Neural cell (in vitro differentiated cells): Measurements from ENCODE around the gene MYBPC2. TPM values are rescaled to one million over a fixed set of nuclear protein-coding genes. Genes with fewer than 3 reads are reported as not detected.

ENCODE experiments used
- H2AFZ ChIP-seq: fragments of 200-600, 300-800 bp; sonication (generic), shearing (Covaris generic); 2 replicates; pipeline ENCODE4 v1.6.0; 2014; ENCODE audit warnings: low read depth, mild to moderate bottlenecking, antibody characterized with exemption, low read length, moderate library complexity
- H3F3A ChIP-seq: fragments of 200-600 bp; shearing (Covaris generic); 2 replicates; pipeline ENCODE4 v1.6.1; 2016; ENCODE audit warnings: mild to moderate bottlenecking, moderate library complexity, mixed read lengths, antibody characterized with exemption, low read length; ENCODE audit not compliant: insufficient read depth, poor library complexity, severe bottlenecking
- H3K27ac ChIP-seq: fragments of 200-600, 300-800 bp; sonication (generic), shearing (Covaris generic); 2 replicates; pipeline ENCODE4 v1.5.1; 2014; ENCODE audit warnings: mild to moderate bottlenecking, low read length, moderate library complexity
- H3K27me3 ChIP-seq: fragments of 300-800, 200-600 bp; sonication (generic), shearing (Covaris generic); 2 replicates; pipeline ENCODE4 v1.6.0; 2014; ENCODE audit warnings: mild to moderate bottlenecking, low read depth, low read length, moderate library complexity; ENCODE audit not compliant: insufficient read depth
- H3K36me3 ChIP-seq: fragments of 300-800, 200-600 bp; sonication (generic), shearing (Covaris generic); 2 replicates; pipeline ENCODE4 v1.5.1; 2014; ENCODE audit warnings: mild to moderate bottlenecking, antibody characterized with exemption, low read length, moderate library complexity; ENCODE audit not compliant: insufficient read depth
- H3K4me2 ChIP-seq: fragments of 300-800, 200-600 bp; sonication (generic), shearing (Covaris generic); 2 replicates; pipeline ENCODE4 v1.6.0; 2014; ENCODE audit warnings: mild to moderate bottlenecking, low read length
- H3K4me3 ChIP-seq: fragments of 300-800, 200-600 bp; sonication (generic), shearing (Covaris generic); 2 replicates; pipeline ENCODE4 v1.5.1; 2014; ENCODE audit warnings: mild to moderate bottlenecking, low read length, moderate library complexity
- H3K79me2 ChIP-seq: fragments of 200-600 bp; shearing (Covaris generic); replicated peaks from 2 replicates; pipeline ENCODE4 v1.6.0; 2014; ENCODE audit warnings: mild to moderate bottlenecking, low read length, moderate library complexity; ENCODE audit not compliant: insufficient read depth
- H3K9ac ChIP-seq: fragments of 300-800, 200-600 bp; sonication (generic), shearing (Covaris generic); 2 replicates; pipeline ENCODE4 v1.6.1; 2016; ENCODE audit warnings: mild to moderate bottlenecking, low read length, mixed read lengths
- H3K9me2 ChIP-seq: fragments of 200-600 bp; shearing (Covaris generic); 2 replicates; pipeline ENCODE4 v1.6.1; 2016; ENCODE audit warnings: mild to moderate bottlenecking, low read length, mixed read lengths; ENCODE audit not compliant: insufficient read depth
- H3K9me3 ChIP-seq: fragments of 200-600, 300-800 bp; sonication (generic), shearing (Covaris generic); 2 replicates; pipeline ENCODE4 v1.6.1; 2016; ENCODE audit warnings: mild to moderate bottlenecking, mixed run types, low read length, moderate library complexity, mixed read lengths
- H4K20me1 ChIP-seq: fragments of 200-600 bp; shearing (Covaris generic); 2 replicates; pipeline ENCODE4 v1.6.1; 2016; ENCODE audit warnings: mild to moderate bottlenecking, mixed run types; ENCODE audit not compliant: insufficient read depth
- EP300 ChIP-seq: fragments of 450-650 bp; conservative IDR thresholded peaks from 2 replicates; pipeline ENCODE4 v1.6.1; 2014; ENCODE audit warnings: antibody characterized with exemption, mild to moderate bottlenecking, moderate library complexity; ENCODE audit not compliant: poor library complexity, severe bottlenecking
- EZH2 ChIP-seq: fragments of 200-600, 300-800 bp; shearing (Covaris generic), sonication (generic); IDR thresholded peaks from 2 replicates; pipeline ENCODE4 v1.6.1; 2014; ENCODE audit warnings: antibody characterized with exemption, low read length, borderline replicate concordance, mild to moderate bottlenecking; ENCODE audit not compliant: insufficient read depth, poor library complexity, severe bottlenecking
- MXI1 ChIP-seq: fragments of 450-650 bp; conservative IDR thresholded peaks from 2 replicates; pipeline ENCODE4 v1.6.1; 2014; ENCODE audit warnings: antibody characterized with exemption, mild to moderate bottlenecking; ENCODE audit not compliant: poor library complexity, severe bottlenecking
- POLR2AphosphoS5 ChIP-seq: IDR thresholded peaks from 2 replicates; pipeline ENCODE4 v1.6.1; 2012
- RAD21 ChIP-seq: fragments of 450-650 bp; conservative IDR thresholded peaks from 2 replicates; pipeline ENCODE4 v1.6.1; 2014; ENCODE audit warnings: antibody characterized with exemption, mild to moderate bottlenecking, moderate library complexity
- SMC3 ChIP-seq: fragments of 450-650 bp; conservative IDR thresholded peaks from 2 replicates; pipeline ENCODE4 v1.6.1; 2014; ENCODE audit warnings: antibody characterized with exemption, mild to moderate bottlenecking, moderate library complexity; ENCODE audit not compliant: poor library complexity
- TAF1 ChIP-seq: IDR thresholded peaks from 2 replicates; pipeline ENCODE4 v1.6.1; 2012; ENCODE audit warnings: low read depth
- polyA plus RNA-seq: library from polyadenylated mRNA; depleted of rRNA; stranded (reverse); fragments of >200 nt; gene quantifications from 2 replicates; pipeline ENCODE4 v1.2.3, GENCODE V29; 2014
- TF ChIP-seq, protein P1 (sequence below): IDR thresholded peaks from 2 replicates; pipeline ENCODE4 v1.6.1; 2012; ENCODE audit warnings: borderline replicate concordance
- TF ChIP-seq, protein P2 (sequence below): fragments of 450-650 bp; IDR thresholded peaks from 2 replicates; pipeline ENCODE4 v1.5.1; 2014; ENCODE audit warnings: antibody characterized with exemption, mild to moderate bottlenecking, moderate library complexity; ENCODE audit not compliant: poor library complexity, severe bottlenecking

The MYBPC2 gene
- polyA plus RNA-seq, 1 donor from 2014 or later: not detected

DNA sequence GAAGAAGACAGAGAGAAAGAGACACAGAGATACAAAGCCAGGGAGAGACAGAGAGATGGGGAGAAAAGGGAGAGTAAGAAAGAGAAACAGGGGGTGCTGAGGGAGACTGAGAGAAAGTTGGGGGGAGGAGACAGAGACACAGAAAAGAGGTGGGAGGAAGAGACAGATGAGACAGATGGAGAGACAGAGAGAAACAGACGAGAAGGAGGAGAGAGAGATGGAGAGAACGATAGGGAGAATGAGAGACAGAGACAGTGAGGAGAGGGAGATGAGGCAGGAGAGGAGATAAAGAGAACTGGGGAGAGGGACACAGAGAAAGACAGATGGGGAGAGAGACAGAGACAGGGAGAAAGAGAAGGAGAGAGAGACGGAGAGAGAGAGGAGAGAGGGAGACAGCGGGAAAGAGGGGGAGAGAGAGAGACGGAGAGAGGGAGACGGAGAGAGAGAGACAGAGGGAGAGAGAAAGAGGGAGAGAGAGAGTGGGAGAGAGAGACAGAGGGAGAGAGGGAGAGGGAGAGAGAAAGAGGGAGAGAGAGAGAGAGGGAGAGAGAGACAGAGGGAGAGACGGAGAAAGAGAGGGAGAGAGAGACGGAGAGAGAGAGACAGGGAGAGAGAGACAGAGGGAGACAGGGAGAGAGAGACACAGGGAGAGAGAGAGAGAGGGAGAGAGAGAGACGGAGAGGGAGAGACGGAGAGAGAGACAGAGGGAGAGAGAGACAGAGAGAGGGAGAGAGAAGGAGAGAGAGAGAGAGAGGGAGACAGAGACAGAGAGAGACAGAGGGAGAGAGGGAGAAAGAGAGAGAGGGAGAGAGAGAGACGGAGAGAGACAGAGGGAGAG lies 65.7 kb downstream of the MYBPC2 start:
- Histone ChIP-seq H3K4me3 (no peak overlapping the region), H3K27ac (no peak overlapping the region), H3K4me2 (no peak overlapping the region)

DNA sequence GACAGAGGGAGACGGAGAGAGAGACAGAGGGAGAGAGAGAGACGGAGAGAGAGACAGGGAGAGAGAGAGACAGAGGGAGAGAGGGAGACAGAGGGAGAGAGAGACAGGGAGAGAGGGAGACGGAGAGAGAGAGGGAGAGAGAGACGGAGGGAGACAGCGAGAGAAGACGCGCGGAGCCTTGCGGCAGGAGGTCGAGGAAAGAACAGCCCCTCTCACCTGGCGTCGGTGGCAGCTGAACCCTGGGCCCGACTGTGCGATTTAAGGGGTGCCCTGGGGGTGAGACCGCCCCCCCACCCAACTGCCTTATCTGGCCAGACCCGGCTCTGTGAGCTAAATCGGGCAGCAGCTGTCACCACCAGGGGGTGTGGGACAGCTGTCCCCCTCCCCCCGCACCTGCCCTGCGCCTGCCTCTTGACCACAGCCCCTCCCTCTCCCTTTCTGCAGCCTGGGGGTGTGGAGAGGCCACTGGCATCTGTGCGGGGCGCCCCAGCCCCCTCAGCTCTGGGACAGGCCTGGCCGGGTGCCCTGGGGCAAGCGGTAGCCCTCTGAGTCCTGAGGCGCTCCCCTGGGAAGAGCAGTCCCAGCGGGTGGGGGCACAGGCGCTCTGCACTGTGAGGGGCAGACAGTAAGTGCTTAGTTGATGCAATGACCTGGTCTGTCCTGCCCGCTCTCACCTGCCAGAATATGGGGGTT lies 67.5 kb downstream of the MYBPC2 start:
- Histone ChIP-seq H3K4me3 (peak overlapping the region; percentile 28), H2AFZ (no peak overlapping the region), H3K79me2 (no peaks in the 10 kb centered on the region), H3K36me3 (no peaks in the 10 kb centered on the region), H3K9ac (peak overlapping the region; percentile 38), H3K27ac (no peak overlapping the region), H3K9me3 (no peaks in the 10 kb centered on the region), H4K20me1 (no peaks in the 10 kb centered on the region), H3K4me2 (no peak overlapping the region), H3F3A (no peaks in the 10 kb centered on the region), H3K9me2 (no peaks in the 10 kb centered on the region), H3K27me3 (no peaks in the 10 kb centered on the region)
- TF ChIP-seq, protein P1, sequence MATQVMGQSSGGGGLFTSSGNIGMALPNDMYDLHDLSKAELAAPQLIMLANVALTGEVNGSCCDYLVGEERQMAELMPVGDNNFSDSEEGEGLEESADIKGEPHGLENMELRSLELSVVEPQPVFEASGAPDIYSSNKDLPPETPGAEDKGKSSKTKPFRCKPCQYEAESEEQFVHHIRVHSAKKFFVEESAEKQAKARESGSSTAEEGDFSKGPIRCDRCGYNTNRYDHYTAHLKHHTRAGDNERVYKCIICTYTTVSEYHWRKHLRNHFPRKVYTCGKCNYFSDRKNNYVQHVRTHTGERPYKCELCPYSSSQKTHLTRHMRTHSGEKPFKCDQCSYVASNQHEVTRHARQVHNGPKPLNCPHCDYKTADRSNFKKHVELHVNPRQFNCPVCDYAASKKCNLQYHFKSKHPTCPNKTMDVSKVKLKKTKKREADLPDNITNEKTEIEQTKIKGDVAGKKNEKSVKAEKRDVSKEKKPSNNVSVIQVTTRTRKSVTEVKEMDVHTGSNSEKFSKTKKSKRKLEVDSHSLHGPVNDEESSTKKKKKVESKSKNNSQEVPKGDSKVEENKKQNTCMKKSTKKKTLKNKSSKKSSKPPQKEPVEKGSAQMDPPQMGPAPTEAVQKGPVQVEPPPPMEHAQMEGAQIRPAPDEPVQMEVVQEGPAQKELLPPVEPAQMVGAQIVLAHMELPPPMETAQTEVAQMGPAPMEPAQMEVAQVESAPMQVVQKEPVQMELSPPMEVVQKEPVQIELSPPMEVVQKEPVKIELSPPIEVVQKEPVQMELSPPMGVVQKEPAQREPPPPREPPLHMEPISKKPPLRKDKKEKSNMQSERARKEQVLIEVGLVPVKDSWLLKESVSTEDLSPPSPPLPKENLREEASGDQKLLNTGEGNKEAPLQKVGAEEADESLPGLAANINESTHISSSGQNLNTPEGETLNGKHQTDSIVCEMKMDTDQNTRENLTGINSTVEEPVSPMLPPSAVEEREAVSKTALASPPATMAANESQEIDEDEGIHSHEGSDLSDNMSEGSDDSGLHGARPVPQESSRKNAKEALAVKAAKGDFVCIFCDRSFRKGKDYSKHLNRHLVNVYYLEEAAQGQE: no peak
- TF ChIP-seq, protein P2, sequence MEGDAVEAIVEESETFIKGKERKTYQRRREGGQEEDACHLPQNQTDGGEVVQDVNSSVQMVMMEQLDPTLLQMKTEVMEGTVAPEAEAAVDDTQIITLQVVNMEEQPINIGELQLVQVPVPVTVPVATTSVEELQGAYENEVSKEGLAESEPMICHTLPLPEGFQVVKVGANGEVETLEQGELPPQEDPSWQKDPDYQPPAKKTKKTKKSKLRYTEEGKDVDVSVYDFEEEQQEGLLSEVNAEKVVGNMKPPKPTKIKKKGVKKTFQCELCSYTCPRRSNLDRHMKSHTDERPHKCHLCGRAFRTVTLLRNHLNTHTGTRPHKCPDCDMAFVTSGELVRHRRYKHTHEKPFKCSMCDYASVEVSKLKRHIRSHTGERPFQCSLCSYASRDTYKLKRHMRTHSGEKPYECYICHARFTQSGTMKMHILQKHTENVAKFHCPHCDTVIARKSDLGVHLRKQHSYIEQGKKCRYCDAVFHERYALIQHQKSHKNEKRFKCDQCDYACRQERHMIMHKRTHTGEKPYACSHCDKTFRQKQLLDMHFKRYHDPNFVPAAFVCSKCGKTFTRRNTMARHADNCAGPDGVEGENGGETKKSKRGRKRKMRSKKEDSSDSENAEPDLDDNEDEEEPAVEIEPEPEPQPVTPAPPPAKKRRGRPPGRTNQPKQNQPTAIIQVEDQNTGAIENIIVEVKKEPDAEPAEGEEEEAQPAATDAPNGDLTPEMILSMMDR: peak; percentile 27
- TF ChIP-seq EP300 (no peak), POLR2AphosphoS5 (no peak), SMC3 (peak; percentile 44), EZH2 (no peak), RAD21 (peak; percentile 15), TAF1 (no peak)

More for the DNA sequence above, 65.7 kb downstream of the MYBPC2 start:
- H4K20me1 ChIP-seq: no peaks in the 10 kb centered on the region
- no peaks in the 10 kb centered on the region for H3F3A ChIP-seq
- H2AFZ ChIP-seq: no peak overlapping the region
- no peak for TF ChIP-seq EP300
- TF ChIP-seq MXI1: no peak
- TF ChIP-seq, protein P2: no peak
- no peak for TF ChIP-seq RAD21
- no peak for TF ChIP-seq TAF1
- no peak for TF ChIP-seq SMC3
- TF ChIP-seq, protein P1: no peak
- TF ChIP-seq EZH2: no peak
- TF ChIP-seq POLR2AphosphoS5: no peak
- no peak overlapping the region for H3K9ac ChIP-seq
- H3K9me3 ChIP-seq: no peaks in the 10 kb centered on the region
- H3K36me3 ChIP-seq: no peaks in the 10 kb centered on the region
- no peaks in the 10 kb centered on the region for H3K9me2 ChIP-seq
- no peaks in the 10 kb centered on the region for H3K27me3 ChIP-seq
- no peaks in the 10 kb centered on the region for H3K79me2 ChIP-seq
